T-helper 1 cell (primary cell): Measurements from ENCODE around the gene AMMECR1.
A peak's percentile ranks its signal among the peaks of the same experiment; 100 is the strongest.
"Not testable (repeated sequence)": the region's sequence is repeated elsewhere in the genome, so short reads cannot be mapped to it uniquely, and the experiment has no call there.

ENCODE experiments used
- DNase-seq, 5 donors: peaks; one replicate each; pipeline ENCODE4 v3.0.0-alpha.2; 2012 to 2020

The AMMECR1 gene

GRCh38 chrX:110167952-110168451 is 149.9 kb downstream of the AMMECR1 start:
- peak in 4 of 5 donors; percentile 27 to 35 (median 33) for DNase-seq

- DNase-seq, result no peak
Observed at GRCh38 chrX:110163488-110163887, 154.4 kb downstream of the AMMECR1 start.

- no peak for DNase-seq
Observed at GRCh38 chrX:110162867-110163266, 155.0 kb downstream of the AMMECR1 start.

- DNase-seq, result no peak
Observed at GRCh38 chrX:110162131-110162530, 155.8 kb downstream of the AMMECR1 start.

- no peak for DNase-seq
Observed at GRCh38 chrX:110161361-110161686, 156.6 kb downstream of the AMMECR1 start.

- no peak for DNase-seq
Observed at GRCh38 chrX:110159865-110160264, 158.0 kb downstream of the AMMECR1 start.

- no peak for DNase-seq
Observed at GRCh38 chrX:110159235-110159634, 158.7 kb downstream of the AMMECR1 start.

GRCh38 chrX:110157444-110157843 is 160.4 kb downstream of the AMMECR1 start:
- no peak for DNase-seq

GRCh38 chrX:110156167-110156754 is 161.6 kb downstream of the AMMECR1 start:
- peak in 1 of 5 donors; percentile 14 for DNase-seq

- no peak for DNase-seq
Observed at GRCh38 chrX:110155759-110156158, 162.1 kb downstream of the AMMECR1 start.

GRCh38 chrX:110154328-110154727 is 163.6 kb downstream of the AMMECR1 start:
- not testable (repeated sequence) for DNase-seq

GRCh38 chrX:110153896-110154295 is 164.0 kb downstream of the AMMECR1 start:
- no peak for DNase-seq

- DNase-seq, result no peak
Observed at GRCh38 chrX:110153244-110153643, 164.6 kb downstream of the AMMECR1 start.

- peak in 2 of 5 donors; percentile 11 to 46 for DNase-seq
Observed at GRCh38 chrX:110146521-110146920, 171.4 kb downstream of the AMMECR1 start.

- DNase-seq, result no peak
Observed at GRCh38 chrX:110145854-110146253, 172.0 kb downstream of the AMMECR1 start.

- DNase-seq, result no peak
Observed at GRCh38 chrX:110145311-110145710, 172.6 kb downstream of the AMMECR1 start.
